ENCODE data around the gene TLNRD1.
"Not testable (repeated sequence)": the region's sequence is repeated elsewhere in the genome, so short reads cannot be mapped to it uniquely, and the experiment has no call there.

Gene TLNRD1

GRCh38 chr15:81000624-81001151 is at the start of gene TLNRD1:
TSS of gene TLNRD1 (plus strand) at chr15:81000923. CDS start at chr15:81002272, 1,349 bp downstream.
- peak; percentile 64 to 77 for DNase-seq (ENCODE audit: low read depth in 2 of 2)

DNA sequence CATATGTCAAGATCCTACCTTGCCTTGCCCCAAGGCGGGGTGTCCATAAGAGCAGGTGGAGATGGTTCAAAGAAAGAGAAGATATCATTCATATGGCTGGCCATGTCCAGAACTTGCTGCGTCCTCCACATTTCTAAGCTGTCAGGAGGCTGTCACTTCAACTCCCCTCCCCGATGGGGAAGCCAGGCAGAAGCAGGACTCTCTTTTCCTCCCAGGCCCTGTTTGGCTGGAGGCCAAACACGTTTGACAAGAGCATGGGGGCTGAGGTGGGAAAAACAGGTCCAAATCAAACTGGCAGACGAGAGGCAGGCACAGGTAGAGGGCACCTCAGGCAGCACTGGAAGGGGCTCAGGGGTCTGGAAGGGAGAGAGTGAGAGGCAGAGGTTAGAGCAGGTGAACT is 48.8 kb upstream of the TLNRD1 start:
- DNase-seq (ENCODE audit: low read depth in 2 of 2): no peak

DNA sequence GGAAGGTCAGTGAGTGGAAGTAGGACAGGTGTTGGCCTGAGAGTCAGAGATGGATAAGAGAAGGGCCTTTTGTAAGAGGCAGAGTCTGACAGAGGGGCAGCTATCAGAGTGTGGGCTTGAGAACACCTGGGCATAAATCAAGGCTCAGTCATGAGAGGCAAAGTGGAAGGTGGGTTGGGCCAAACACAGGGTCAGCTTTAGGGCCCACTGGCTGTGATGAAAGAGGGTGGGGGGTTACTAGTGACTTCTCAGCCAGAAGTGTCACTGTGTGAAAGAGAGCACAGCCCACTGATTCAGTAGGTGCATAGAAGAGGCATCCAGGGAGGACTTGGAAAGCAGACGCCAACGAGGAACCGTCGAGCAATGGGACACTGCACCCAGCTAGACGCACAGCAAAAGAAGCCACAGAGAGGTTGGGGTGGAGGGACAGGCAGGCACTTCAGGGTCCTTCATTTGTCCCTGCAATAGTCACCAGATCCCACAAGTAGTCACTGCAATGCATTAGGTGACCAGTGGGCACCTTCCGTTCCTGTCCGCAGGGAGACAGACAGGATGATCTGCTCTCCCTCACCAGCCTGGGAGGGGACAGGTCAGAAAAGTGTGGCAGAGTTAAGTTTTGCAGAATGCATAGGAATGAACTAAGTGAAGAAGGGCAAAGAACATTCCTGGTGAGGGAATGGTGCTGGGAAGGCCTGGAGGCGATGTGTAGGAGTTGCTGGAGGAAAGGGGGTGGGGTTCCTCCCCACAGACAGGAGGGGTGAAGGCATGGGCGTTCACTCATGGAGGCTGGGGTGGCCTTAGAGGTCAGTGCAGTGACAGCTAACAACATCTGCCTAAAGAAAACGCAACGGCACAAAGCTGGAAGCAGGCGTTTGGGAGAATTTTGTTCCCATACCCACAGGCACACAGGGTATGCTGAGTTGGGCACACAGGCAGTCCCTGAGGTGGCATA is 47.4 kb upstream of the TLNRD1 start:
- no peak for DNase-seq (ENCODE audit: low read depth in 2 of 2)

GRCh38 chr15:80953953-80954778 is 46.6 kb upstream of the TLNRD1 start:
- no peak for DNase-seq (ENCODE audit: low read depth in 2 of 2)

DNA sequence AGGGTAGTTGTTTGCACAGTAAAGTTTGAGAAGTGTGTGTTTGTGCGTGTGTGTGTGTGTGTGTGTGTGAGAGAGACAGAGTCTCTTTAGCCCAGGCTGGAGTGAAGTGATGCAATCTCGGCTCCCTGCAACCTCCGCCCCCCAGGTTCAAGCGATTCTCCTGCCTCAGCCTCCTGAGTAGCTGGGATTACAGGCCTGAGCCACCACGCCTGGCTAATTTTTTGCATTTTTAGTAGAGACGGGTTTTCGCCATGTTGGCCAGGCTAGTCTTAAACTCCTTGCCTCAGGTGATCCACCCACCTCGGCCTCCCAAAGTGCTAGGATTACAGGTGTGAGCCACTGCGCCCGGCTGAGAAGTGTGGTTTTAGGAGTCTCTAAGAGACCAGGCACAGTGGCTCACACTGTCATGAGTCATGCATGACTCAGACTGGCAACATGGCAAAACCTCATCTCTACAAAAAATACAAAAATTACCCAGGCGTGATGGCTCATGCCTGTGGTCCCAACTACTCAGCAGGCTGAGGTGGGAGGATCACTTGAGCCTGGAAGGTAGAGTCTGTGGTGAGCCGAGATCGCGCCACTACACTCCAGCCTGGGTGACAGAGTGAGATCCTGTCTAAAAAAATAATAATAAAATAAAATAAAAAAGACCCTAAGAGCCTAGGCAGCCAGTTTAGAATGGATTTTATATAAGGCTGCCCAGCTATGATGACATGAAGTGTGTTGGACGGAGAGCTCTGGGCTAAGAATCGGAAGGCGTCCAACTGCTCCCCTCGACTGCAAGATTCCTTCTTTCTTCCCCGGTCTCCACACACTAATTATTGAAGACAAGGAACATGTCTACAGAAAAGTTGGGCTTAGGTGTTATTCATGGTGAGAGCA is 44.9 kb upstream of the TLNRD1 start:
- DNase-seq (ENCODE audit: low read depth in 2 of 2): peak; percentile 39 to 54

GRCh38 chr15:80957556-80957955 is 43.2 kb upstream of the TLNRD1 start:
- no peak for DNase-seq (ENCODE audit: low read depth in 2 of 2)

DNA sequence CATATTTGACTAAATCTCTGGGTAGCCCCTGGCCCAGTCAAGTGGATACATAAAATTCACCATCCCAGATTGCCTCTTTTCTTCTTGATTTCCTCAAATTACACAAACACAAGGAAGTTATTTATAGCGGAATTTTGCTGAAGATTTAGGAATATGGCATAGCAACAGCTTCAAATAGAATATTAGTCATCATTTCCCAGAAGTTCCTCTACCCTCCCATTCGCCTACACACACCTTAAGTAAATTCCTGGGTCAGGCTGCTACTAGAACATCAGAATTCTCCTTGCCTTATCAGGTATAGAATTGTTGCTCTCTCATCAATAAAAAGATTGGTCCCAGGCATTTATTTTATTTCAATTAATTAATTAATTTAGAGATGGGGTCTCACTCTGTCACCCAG is 42.7 kb upstream of the TLNRD1 start:
- no peak for DNase-seq (ENCODE audit: low read depth in 2 of 2)

DNA sequence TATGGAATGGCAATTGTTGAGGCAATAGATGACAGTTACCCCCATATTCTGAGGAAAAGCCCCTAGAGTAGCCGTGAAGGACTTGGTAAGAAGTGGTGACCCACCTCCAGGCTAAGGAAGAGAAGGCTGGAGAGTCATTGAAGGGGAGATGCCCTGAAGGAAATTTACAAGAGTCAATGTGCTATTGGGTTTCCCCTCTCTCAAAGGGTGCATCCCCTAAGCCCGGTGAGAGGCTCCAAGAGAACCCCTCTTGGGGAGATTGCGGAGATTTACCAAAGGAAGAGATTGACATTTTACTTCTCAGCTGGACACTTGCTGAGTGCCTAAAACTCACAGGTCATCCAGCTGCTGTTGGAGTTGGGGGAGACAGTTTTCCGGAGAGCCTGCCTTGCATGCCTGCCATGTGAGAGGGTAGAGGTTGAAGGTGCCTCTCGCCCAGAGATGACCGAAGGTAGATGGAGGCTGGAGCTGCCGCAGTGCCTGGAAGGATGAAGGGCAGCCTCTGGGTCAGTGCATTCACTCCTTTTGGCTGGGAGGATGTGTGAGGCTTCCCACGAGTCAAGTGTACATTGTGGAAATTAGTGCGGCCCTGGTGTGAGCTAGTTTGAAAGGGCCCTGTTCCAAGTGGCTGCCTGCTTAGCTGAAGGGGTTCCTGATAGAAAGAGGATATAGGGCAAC is 41.8 kb upstream of the TLNRD1 start:
- no peak for DNase-seq (ENCODE audit: low read depth in 2 of 2)

GRCh38 chr15:80965454-80965853 is 35.3 kb upstream of the TLNRD1 start:
- DNase-seq (ENCODE audit: low read depth in 2 of 2): not testable (repeated sequence)

DNA sequence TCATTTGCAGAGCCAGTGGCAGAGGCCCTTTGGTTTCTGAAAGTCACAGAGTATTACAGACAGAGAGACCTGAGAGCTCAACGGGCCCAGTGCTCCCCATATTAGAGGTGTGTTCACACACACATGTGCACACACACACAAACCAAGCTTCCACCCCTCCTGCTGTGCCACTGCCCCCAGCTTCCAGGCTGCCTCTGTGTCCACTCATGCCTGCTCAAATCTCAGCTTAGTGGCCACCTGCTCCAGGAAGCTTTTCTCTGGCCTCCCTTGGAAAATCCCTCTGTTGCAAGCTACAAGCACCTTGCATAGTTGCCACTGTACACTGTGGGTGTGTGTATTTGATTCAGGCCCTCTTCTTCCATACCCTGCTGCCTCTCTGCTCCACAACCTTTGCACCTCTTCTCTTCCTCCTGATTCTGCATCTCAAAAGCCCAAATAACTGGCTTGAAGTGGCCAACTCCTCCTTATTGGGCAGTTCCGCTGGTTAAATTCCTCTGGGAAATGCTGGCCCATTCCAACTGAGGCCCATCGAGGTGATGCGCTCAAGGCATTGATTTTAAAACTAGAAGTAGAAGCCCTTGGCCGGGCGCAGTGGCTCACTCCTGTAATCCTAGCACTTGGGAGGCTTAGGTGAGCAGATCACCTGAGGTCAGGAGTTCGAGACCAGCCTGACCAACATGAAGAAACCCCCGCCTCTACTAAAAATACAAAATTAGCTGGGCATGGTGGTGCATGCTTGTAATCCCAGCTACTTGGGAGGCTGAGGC is 34.1 kb upstream of the TLNRD1 start:
- DNase-seq (ENCODE audit: low read depth in 2 of 2): no peak

- no peak for DNase-seq (ENCODE audit: low read depth in 2 of 2)
Observed at GRCh38 chr15:80967451-80967850, 33.3 kb upstream of the TLNRD1 start.

GRCh38 chr15:80967991-80968510 is 32.7 kb upstream of the TLNRD1 start:
- DNase-seq (ENCODE audit: low read depth in 2 of 2): no peak

GRCh38 chr15:80969316-80969715 is 31.4 kb upstream of the TLNRD1 start:
- DNase-seq (ENCODE audit: low read depth in 2 of 2): no peak

GRCh38 chr15:80970018-80970657 is 30.6 kb upstream of the TLNRD1 start:
- peak; percentile 47 to 65 for DNase-seq (ENCODE audit: low read depth in 2 of 2)

GRCh38 chr15:80970658-80971057 is 30.1 kb upstream of the TLNRD1 start:
- DNase-seq (ENCODE audit: low read depth in 2 of 2): no peak

- DNase-seq (ENCODE audit: low read depth in 2 of 2): no peak
Observed at GRCh38 chr15:80971143-80971542, 29.6 kb upstream of the TLNRD1 start.

- DNase-seq (ENCODE audit: low read depth in 2 of 2): no peak
Observed at GRCh38 chr15:80972276-80972675, 28.4 kb upstream of the TLNRD1 start.

GRCh38 chr15:80974914-80975313 is 25.8 kb upstream of the TLNRD1 start:
- no peak for DNase-seq (ENCODE audit: low read depth in 2 of 2)

DNA sequence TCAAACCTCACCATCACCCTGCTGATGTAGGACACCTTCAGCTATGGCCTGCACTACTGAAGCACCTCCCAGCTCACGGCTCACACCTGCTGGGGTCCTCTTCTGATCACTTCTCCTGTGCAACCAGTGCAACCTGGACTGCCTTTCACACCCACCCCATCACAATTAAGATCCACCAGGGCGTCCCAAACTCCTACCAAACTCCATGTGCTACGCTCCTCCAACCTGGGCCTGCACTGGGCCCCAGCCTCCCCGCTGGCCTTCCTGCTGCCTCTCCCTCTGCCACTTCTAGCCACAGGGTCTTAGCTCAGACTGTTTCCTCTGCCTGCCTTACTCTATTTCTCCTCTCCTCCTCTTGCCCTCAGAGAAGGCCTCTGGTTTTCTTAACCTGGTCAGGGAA is 23.9 kb upstream of the TLNRD1 start:
- DNase-seq (ENCODE audit: low read depth in 2 of 2): no peak

All from activated CD4-positive, alpha-beta T cell treated with anti-CD3 and anti-CD28 coated beads for 24 hours (primary cell).